ENCODE data around the gene CTTN. TPM values are rescaled to one million over a fixed set of nuclear protein-coding genes. Genes with fewer than 3 reads are reported as not detected.

Gene CTTN
- total and polyA plus RNA-seq, 2 of the 8 experiments (the other 6 are each of a cell fraction or from before 2014, with no cell fraction given), result 84.6 to 216 TPM

- no peak for TF ChIP-seq CHD7 (IDR thresholded peaks at IDR 0.05; ENCODE audit: insufficient replicate concordance, low read length)
- TF ChIP-seq PHF8 (conservative IDR thresholded peaks at IDR 0.05; ENCODE audit: low read depth, low read length), result no peak
- no peak for TF ChIP-seq TAF7 (optimal IDR thresholded peaks at IDR 0.05; ENCODE audit: borderline replicate concordance, low read depth, low read length)
- no peak for TF ChIP-seq GTF2F1 (IDR thresholded peaks at IDR 0.05; ENCODE audit: borderline replicate concordance, low read depth, low read length)
- no peak for TF ChIP-seq HDAC6 (IDR thresholded peaks at IDR 0.05; ENCODE audit: low read depth, low read length)
- TF ChIP-seq EP300 (IDR thresholded peaks at IDR 0.05; ENCODE audit: borderline replicate concordance in 1 of 2, low read depth in 2 of 2, low read length in 2 of 2), result no peak
- TF ChIP-seq RBBP5 (IDR thresholded peaks at IDR 0.05; ENCODE audit: borderline replicate concordance, low read depth, low read length), result no peak
- TF ChIP-seq NANOG (IDR thresholded peaks at IDR 0.05; ENCODE audit: insufficient read depth, low read depth, low read length, poor library complexity, severe bottlenecking), result no peak
- no peak for TF ChIP-seq SP1 (IDR thresholded peaks at IDR 0.05; ENCODE audit: low read depth, low read length)
- TF ChIP-seq MAX (IDR thresholded peaks at IDR 0.05), result no peak
- TF ChIP-seq TEAD4 (IDR thresholded peaks at IDR 0.05; ENCODE audit: low read depth, low read length), result no peak
These were observed 10.8 kb upstream of the CTTN start (continued) for GRCh38 chr11:70387564-70387963.

All from H1 (cell line).